HG02852 (cell line): ENCODE results near the gene DHRSX.
"Not testable (repeated sequence)": the region's sequence is repeated elsewhere in the genome, so short reads cannot be mapped to it uniquely, and the experiment has no call there.

Experiments used
- ATAC-seq: cut with Tn5 transposase; IDR thresholded peaks from one replicate; pipeline ENCODE4 v1.9.1; 2021; ENCODE audit warnings: mild to moderate bottlenecking, moderate library complexity; ENCODE audit not compliant: unreplicated experiment

Gene DHRSX

DNA sequence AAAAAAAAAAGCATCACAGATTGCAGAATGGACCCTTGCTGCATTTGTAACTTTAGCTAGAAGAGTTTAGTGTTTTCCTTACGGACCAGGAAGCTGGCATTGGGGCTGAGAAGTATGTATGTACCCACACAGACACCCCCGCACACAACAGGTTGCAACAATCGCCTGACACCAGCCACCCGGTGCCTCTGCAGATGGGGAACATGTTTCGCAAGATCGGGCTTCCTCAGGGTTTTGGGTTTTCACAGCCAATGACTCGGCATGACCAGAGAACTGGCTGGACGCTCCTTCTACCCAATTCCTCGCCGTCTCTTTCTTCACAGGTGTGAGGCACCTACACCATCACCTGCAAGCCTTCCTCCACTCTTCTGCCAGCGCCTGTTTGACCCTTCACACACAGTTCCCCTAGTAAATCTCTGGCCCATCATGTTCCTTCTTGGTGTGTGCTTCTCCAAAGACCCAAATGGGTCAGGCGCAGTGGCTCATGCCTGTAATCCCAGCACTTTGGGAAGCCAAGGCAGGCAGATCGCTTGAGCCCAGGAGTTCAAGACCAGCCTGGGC lies 70.4 kb downstream of the DHRSX start:
- no peak for ATAC-seq

- ATAC-seq = no peak
These were observed 73.0 kb downstream of the DHRSX start for GRCh38 chrX:2427737-2428136.

- ATAC-seq = no peak
These were observed 73.6 kb downstream of the DHRSX start for GRCh38 chrX:2427147-2427546.

- no peak for ATAC-seq
These were observed 74.4 kb downstream of the DHRSX start for GRCh38 chrX:2426289-2426882.

DNA sequence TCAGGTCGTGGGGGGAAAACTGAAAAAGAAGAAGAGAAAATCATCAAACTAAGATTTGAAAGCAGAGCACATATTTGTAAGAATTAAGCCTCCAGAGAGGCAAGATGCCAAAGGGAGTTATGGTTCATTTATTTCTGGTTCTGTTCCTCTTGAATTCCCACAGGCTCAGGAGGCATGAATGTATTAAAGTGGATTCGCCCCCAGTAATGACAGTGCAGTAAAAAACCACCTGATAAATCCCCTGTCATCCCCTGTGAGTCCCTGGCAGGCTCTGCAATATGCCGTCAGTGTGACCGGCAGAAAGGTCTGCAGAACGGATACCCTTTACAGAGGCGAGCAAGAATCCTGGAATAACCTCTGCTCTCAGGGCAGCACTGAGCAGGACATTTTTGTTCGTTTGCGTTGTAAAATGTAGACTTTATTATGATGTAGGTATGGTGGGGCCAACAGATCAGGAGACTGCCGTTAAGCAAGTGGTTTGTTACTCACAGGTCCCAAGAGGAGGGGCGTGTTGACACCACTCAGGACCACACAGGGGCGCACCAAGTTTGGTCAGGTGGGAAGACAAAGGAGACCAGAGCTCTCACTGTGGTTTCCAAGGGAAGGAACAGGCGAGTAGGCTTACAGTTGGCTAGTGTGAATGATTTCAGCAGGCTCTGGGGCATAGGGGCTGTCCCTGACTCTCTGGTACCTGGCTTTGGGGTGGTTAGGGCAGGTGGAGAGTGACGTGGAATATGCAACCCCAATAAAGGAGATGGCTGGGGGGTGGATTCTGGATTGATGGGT lies 75.3 kb downstream of the DHRSX start:
- no peak for ATAC-seq

- ATAC-seq = no peak
These were observed 76.5 kb downstream of the DHRSX start for GRCh38 chrX:2424317-2424716.

DNA sequence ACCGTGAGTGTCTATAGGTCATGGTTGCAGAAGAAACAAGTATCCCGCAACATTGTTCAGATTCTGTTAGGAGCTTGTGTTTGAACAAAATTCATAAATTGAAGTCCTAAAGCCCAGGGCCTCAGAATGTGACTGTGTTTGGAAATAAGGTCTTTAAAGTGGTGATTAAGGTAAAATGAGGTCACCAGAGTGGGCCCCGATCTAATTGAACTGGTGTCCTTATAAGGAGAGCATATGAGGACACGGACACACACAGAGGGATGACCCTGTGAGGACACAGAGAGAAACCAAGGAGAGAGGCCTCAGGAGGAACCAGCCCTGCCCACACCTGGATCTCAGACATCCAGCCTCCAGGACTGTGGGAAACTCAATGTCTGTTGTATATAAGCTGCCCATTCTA lies 76.9 kb downstream of the DHRSX start:
- no peak for ATAC-seq

DNA sequence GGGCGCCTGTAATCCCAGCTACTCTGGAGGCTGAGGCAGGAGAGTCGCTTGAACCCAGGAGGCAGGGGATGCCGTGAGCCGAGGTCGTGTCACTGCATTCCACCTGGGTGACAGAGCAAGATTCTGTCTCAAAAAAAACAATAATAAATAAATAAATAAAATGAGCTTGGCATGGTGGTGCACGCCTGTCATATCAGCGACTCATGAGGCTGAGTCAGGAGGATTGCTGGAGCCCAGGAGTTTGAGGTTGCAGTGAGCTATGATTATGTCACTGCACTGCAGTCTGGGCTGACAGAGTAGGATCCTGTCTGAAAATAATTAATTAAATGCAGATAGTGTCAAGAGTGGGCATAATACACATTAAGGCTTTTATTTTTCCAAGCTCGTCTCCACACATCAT lies 77.5 kb downstream of the DHRSX start:
- ATAC-seq = no peak

GRCh38 chrX:2419418-2419817 lies 81.4 kb downstream of the DHRSX start:
- ATAC-seq = not testable (repeated sequence)

GRCh38 chrX:2418000-2418399 lies 82.8 kb downstream of the DHRSX start:
- no peak for ATAC-seq

- ATAC-seq = no peak
These were observed 83.7 kb downstream of the DHRSX start for GRCh38 chrX:2416851-2417604.

DNA sequence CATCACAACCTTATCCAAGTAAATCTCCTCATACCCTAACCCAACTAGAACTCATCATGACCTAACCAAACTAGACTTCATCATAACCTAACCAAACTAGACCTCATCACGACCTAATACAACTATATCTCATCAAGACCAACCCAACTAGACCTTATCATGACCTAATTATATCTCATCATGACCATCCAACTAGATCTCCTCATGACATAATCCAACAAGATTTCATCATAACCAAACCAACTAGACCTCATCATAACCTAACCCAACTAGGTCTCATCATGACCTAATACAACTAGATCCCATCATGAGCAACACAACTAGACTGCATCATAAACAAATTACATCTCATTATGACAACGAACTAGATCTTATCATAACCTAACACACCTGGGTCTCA lies 86.4 kb downstream of the DHRSX start:
- no peak for ATAC-seq

- no peak for ATAC-seq
These were observed 86.8 kb downstream of the DHRSX start for GRCh38 chrX:2413969-2414368.

- ATAC-seq = no peak
These were observed 88.6 kb downstream of the DHRSX start for GRCh38 chrX:2412131-2412530.

DNA sequence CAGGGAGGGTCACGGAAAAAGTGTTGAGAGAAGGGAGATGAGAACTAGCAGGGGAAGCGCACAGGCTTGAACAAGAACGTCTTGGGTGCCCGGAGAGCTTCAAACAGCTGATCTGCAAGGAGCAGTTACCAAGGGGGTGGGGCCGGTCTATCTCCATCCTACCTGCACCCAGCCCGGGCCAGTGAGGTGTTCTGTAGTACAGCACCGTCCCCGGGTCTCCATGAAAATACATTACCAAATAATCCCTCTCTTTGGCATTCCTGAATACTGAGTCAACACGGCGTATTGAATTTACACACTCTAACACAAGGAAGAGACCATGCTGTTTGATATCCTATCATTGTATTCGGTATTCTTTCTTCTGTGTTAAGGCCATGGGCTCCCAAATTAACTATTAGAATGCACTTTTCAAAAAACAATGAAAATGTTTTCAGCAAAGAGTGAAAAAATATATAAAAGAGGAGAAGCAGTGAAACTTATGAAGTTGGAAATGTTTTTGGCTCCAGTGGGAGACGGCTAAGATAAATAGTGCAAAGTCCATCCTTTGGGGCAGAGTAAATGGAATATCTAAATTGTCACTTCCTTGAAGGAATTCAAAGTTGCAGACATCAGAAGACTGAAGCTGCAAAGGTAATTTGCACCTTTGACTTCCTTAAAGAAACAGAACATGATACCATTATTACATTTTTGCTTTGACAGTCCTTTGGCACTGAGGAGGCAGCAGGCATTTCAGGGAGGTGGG lies 90.3 kb downstream of the DHRSX start:
- no peak for ATAC-seq

- no peak for ATAC-seq
These were observed 91.0 kb downstream of the DHRSX start for GRCh38 chrX:2409796-2410195.

- ATAC-seq = no peak
These were observed 91.9 kb downstream of the DHRSX start for GRCh38 chrX:2408856-2409255.

- ATAC-seq = no peak
These were observed 93.8 kb downstream of the DHRSX start for GRCh38 chrX:2406891-2407518.

GRCh38 chrX:2404776-2405175 lies 96.0 kb downstream of the DHRSX start:
- no peak for ATAC-seq

- no peak for ATAC-seq
These were observed 98.5 kb downstream of the DHRSX start for GRCh38 chrX:2402361-2402690.
